Panc1 (cell line): ENCODE results near the gene ESRRB.

Experiments used
- POLR2AphosphoS5 ChIP-seq: IDR thresholded peaks from 2 replicates; pipeline ENCODE4 v1.6.1; 2012; ENCODE audit warnings: mild to moderate bottlenecking, low read depth, low read length, moderate library complexity
- TF ChIP-seq, protein P1 (sequence below): fragments of 450-650 bp; IDR thresholded peaks from 2 replicates; pipeline ENCODE4 v1.5.1; 2017; ENCODE audit warnings: mild to moderate bottlenecking
- TF ChIP-seq, protein P2 (sequence below), 2 experiments: IDR thresholded peaks; 2 replicates each; pipeline ENCODE4 v1.6.1; 2011 to 2012; ENCODE audit warnings: low read depth in 2 of 2, control low read depth in 1 of 2, low read length in 1 of 2, mild to moderate bottlenecking in 1 of 2, moderate library complexity in 1 of 2; ENCODE audit not compliant: insufficient read depth in 1 of 2

DNA sequence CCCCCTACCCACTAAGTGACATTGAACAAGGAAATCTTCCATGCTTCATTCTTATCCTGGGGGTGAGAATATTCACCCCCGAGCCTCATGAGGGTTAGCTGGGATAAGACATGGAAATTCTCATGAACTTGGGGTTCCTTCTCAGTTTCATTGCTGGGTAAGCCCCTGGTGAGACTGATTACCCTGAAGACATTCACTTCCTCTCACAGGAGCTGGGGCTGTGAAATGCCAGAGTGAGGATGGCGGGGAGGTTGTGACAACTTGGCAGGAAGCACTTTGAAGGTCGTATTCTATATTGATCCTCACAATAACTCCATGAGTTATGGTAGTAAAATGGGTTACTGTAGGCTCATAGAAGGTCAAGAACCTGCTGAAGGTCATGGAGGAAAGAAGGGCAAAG, 43.5 kb downstream of the ESRRB start:
- TF ChIP-seq, protein P1, sequence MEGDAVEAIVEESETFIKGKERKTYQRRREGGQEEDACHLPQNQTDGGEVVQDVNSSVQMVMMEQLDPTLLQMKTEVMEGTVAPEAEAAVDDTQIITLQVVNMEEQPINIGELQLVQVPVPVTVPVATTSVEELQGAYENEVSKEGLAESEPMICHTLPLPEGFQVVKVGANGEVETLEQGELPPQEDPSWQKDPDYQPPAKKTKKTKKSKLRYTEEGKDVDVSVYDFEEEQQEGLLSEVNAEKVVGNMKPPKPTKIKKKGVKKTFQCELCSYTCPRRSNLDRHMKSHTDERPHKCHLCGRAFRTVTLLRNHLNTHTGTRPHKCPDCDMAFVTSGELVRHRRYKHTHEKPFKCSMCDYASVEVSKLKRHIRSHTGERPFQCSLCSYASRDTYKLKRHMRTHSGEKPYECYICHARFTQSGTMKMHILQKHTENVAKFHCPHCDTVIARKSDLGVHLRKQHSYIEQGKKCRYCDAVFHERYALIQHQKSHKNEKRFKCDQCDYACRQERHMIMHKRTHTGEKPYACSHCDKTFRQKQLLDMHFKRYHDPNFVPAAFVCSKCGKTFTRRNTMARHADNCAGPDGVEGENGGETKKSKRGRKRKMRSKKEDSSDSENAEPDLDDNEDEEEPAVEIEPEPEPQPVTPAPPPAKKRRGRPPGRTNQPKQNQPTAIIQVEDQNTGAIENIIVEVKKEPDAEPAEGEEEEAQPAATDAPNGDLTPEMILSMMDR, result no peak
- TF ChIP-seq, protein P2, sequence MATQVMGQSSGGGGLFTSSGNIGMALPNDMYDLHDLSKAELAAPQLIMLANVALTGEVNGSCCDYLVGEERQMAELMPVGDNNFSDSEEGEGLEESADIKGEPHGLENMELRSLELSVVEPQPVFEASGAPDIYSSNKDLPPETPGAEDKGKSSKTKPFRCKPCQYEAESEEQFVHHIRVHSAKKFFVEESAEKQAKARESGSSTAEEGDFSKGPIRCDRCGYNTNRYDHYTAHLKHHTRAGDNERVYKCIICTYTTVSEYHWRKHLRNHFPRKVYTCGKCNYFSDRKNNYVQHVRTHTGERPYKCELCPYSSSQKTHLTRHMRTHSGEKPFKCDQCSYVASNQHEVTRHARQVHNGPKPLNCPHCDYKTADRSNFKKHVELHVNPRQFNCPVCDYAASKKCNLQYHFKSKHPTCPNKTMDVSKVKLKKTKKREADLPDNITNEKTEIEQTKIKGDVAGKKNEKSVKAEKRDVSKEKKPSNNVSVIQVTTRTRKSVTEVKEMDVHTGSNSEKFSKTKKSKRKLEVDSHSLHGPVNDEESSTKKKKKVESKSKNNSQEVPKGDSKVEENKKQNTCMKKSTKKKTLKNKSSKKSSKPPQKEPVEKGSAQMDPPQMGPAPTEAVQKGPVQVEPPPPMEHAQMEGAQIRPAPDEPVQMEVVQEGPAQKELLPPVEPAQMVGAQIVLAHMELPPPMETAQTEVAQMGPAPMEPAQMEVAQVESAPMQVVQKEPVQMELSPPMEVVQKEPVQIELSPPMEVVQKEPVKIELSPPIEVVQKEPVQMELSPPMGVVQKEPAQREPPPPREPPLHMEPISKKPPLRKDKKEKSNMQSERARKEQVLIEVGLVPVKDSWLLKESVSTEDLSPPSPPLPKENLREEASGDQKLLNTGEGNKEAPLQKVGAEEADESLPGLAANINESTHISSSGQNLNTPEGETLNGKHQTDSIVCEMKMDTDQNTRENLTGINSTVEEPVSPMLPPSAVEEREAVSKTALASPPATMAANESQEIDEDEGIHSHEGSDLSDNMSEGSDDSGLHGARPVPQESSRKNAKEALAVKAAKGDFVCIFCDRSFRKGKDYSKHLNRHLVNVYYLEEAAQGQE (IDR thresholded peaks at IDR 0.05; ENCODE audit: insufficient read depth in 1 of 2, low read depth in 2 of 2, low read length in 1 of 2), result no peak
- no peak for TF ChIP-seq POLR2AphosphoS5
